ENCODE results near the gene TXNL4B.
"Not testable (repeated sequence)": the region's sequence is repeated elsewhere in the genome, so short reads cannot be mapped to it uniquely, and the experiment has no call there.

TXNL4B gene

DNA sequence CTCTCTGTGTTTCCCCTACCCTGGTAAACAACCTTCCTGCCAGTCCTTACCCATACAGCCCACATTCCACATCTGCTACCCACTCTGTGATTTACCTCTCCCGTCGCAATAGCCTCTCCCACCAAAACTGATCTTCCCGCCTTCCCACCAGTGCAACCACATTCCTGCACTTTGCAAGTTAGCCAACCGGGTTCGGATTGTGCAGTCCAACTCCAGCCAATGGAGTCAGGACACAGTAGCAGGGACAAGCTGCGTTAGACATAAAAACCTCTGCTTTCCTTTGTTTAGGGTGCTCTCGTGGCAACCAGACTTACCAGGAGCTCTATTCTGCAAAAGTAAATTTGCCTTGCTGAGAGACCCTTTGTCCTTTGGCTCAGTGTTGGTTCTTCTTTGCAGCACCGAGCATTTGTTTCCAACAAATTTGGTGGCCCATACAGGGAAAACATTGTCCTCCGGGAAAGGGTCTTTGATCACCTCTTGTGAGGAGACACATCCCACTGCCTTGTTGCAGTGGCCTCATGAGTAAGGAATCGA is 29.0 kb downstream of the TXNL4B start:
- Mint-ChIP-seq H3K4me1 (no peaks in the 10 kb centered on the region), H3K36me3 (peaks cover 2% of the 10 kb centered on the region), H3K9me3 (no peaks in the 10 kb centered on the region), H3K27ac (peak overlapping the region; percentile 2), H3K4me3 (no peak overlapping the region), H3K27me3 (no peaks in the 10 kb centered on the region)

DNA sequence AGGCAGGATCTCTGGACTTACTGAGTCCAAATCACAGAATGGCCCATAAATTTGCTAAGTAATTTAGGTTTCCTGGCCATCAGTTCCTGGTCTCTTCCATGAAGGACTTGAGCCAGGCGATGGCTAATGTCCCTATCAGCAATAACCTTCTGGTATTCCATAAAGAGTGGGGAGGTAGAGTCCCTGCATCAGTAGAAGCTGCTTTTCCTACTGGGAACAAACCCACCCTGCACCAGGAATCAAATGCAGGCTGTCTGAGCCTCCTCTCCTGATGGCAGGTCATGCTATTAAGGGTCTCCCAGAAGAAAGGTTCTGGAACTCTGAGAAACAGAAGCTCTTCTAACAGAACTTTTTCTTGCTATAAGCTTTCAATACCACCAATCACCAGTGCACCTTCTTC is 31.9 kb downstream of the TXNL4B start:
- H3K27ac Mint-ChIP-seq: no peak overlapping the region
- no peaks in the 10 kb centered on the region for H3K9me3 Mint-ChIP-seq
- no peaks in the 10 kb centered on the region for H3K4me1 Mint-ChIP-seq
- peaks cover 2% of the 10 kb centered on the region for H3K36me3 Mint-ChIP-seq
- no peak overlapping the region for H3K4me3 Mint-ChIP-seq
- no peaks in the 10 kb centered on the region for H3K27me3 Mint-ChIP-seq

DNA sequence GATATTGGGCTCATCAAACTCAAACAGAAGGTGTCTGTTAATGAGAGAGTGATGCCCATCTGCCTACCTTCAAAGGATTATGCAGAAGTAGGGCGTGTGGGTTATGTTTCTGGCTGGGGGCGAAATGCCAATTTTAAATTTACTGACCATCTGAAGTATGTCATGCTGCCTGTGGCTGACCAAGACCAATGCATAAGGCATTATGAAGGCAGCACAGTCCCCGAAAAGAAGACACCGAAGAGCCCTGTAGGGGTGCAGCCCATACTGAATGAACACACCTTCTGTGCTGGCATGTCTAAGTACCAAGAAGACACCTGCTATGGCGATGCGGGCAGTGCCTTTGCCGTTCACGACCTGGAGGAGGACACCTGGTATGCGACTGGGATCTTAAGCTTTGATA is 33.0 kb downstream of the TXNL4B start:
- Mint-ChIP-seq H3K36me3 (peaks cover 2% of the 10 kb centered on the region), H3K27ac (no peak overlapping the region), H3K27me3 (no peaks in the 10 kb centered on the region), H3K4me1 (no peaks in the 10 kb centered on the region), H3K9me3 (no peaks in the 10 kb centered on the region), H3K4me3 (no peak overlapping the region)

DNA sequence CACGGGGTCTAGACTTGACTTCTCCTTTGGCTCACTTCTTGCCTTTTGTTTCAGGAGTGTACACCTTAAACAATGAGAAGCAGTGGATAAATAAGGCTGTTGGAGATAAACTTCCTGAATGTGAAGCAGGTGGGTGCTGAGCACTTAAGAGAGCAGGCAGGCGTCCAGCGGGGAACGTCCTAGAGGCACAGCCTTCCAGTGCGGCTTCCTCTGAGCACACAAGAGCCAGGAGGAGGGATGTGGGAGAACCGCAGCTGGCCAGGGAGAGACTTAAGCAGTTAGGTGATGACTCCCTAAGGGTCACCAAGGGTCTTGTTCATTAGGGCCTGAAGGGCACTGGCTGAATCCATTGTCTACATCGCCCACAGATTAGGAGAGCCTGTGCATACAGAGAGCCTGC is 34.4 kb downstream of the TXNL4B start:
- H3K27ac Mint-ChIP-seq, H3K9me3 Mint-ChIP-seq, H3K27me3 Mint-ChIP-seq, H3K4me3 Mint-ChIP-seq, H3K36me3 Mint-ChIP-seq, H3K4me1 Mint-ChIP-seq: not testable (repeated sequence)

DNA sequence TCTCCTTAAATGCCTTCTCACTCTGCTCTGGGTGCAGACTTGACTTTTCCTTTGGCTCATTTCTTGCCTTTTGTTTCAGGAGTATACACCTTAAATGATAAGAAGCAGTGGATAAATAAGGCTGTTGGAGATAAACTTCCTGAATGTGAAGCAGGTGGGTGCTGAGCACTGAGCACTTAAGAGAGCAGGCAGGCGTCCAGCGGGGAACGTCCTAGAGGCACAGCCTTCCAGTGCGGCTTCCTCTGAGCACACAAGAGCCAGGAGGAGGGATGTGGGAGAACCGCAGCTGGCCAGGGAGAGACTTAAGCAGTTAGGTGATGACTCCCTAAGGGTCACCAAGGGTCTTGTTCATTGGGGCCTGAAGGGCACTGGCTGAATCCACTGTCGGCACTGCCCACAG is 36.1 kb downstream of the TXNL4B start:
- not testable (repeated sequence) for H3K27ac Mint-ChIP-seq, H3K27me3 Mint-ChIP-seq, H3K36me3 Mint-ChIP-seq, H3K4me3 Mint-ChIP-seq, H3K4me1 Mint-ChIP-seq, H3K9me3 Mint-ChIP-seq

DNA sequence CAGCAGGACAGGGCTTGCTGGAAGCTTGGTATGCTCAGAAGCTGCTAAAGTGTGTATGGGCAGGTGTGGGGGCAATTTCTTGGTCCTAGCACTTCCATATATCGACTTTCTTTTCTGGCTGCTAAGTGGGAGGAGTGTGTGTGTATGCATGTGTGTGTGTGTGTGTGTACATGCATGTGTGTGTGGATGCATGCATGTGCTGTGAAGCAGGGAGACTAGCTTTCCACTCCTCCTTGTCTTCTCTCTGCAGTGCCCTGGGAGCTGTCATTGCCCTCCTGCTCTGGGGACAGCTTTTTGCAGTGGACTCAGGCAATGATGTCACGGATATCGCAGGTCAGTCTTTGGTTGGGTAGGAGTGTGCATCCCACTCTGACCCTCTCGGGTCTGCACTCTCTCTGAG is 37.5 kb downstream of the TXNL4B start:
- Mint-ChIP-seq H3K27me3 (no peaks in the 10 kb centered on the region), H3K36me3 (peaks cover 5% of the 10 kb centered on the region), H3K4me1 (no peaks in the 10 kb centered on the region), H3K4me3 (no peak overlapping the region), H3K9me3 (no peaks in the 10 kb centered on the region), H3K27ac (no peak overlapping the region)

DNA sequence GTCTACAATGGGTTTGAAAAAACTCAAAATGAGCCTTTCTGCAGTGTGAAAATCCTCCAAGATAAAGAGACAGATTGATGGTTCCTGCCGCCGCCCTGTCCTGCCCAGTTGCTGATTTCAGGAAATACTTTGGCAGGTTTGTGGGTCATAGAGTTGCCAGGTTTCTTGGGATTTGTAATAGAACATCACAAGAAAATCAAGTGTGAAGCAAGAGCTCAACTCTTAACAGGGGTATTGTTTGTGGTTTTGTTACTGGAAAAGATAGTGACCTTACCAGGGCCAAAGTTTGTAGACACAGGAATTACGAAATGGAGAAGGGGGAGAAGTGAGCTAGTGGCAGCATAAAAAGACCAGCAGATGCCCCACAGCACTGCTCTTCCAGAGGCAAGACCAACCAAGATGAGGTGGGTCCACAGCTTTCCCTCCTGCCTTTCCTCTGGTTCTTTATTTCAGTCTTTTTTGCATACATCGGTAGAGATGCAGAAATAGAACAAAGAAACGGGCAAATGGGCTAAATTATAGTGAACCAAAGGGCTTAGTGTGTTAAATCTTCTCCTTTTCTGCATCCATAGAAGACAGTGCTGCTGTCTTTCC is 39.1 kb downstream of the TXNL4B start, which contains the start of gene HP:
Gene HP (plus strand): TSS at position 252 of the 594 bp plus-strand sequence. CDS start 148 bp downstream, at position 400.
- H3K27me3 Mint-ChIP-seq: not testable (repeated sequence)
- H3K36me3 Mint-ChIP-seq: peaks cover 13% of the 10 kb centered on the region

DNA sequence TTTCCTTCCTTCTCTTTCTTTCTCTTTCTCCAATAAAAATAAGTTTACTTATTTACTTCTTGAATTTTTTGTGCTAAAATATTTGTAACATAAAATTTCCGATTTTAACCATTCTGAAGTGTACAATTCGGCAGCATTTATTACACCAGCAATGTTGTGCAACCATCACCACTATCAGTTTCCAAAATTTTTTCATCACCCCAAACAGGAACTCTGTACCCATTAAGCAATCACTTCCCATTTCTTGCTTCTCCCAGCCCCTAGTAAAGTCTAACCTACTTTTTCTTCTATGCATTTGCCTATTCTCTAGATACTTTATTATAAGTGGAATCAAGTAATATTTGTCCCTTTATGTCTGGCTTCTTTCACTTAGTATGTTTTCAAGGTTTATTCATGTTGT is 41.6 kb downstream of the TXNL4B start:
- H3K9me3 Mint-ChIP-seq: peaks cover 5% of the 10 kb centered on the region
- H3K4me3 Mint-ChIP-seq: no peak overlapping the region
- no peak overlapping the region for H3K27ac Mint-ChIP-seq
- H3K4me1 Mint-ChIP-seq: no peaks in the 10 kb centered on the region
- H3K27me3 Mint-ChIP-seq: no peaks in the 10 kb centered on the region
- peaks cover 18% of the 10 kb centered on the region for H3K36me3 Mint-ChIP-seq

More for the DNA sequence above, 39.1 kb downstream of the TXNL4B start, which contains the start of gene HP:
- H3K27ac Mint-ChIP-seq, H3K4me3 Mint-ChIP-seq, H3K4me1 Mint-ChIP-seq, H3K9me3 Mint-ChIP-seq: not testable (repeated sequence)

DNA sequence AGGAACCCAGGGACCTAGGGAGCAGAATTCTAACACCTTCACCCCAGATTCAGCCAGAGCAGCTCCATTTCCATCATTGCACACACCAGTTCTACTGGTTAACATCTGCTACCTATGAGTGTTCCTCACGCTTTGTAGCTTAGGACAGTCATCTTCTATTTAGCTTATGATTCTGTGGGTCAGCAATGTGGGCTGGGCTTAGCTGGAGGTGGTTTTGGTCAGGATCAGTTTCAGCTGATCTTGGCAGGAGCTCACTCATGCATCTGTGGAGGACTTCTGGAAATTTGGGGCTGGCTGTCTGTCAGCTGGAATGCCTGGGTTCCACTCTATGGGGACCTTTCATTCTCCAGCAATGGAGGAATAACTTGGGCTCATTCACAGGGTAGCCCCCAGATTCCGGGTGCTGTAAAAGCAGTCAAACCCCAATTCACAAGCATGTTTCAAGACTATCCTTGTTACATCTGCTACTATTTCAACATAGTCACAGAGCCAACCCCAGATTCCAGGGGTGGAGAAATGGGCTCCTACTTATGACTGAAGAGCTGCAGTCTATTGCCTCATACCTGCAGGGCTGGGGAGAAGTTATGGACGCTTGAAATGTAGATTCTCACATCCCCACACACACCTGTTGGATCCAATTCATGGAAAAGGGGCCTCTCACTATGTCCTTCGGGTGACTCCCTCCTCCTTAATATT is 42.5 kb downstream of the TXNL4B start:
- Mint-ChIP-seq H3K27ac (no peak overlapping the region), H3K36me3 (peaks cover 18% of the 10 kb centered on the region), H3K4me3 (no peak overlapping the region), H3K4me1 (no peaks in the 10 kb centered on the region), H3K27me3 (no peaks in the 10 kb centered on the region), H3K9me3 (peaks cover 5% of the 10 kb centered on the region)

DNA sequence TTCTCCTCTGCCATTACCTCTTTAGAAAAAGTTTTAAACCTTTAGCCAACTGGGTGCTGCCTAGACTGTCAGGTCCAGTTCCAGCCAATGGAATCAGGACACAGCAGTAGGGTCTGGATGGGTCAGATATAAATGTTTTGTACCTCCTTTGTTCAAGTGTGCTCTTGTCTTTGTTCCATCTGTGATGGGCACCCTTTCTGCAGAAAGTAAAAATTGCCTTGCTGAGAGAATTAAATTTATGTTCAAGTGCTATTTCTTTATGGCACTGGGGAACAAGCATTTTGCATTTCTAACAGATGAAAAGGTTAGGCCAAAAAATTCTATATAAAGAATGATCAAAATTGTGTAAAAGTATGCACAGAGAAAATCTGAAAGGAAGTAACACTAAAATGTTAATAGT is 44.3 kb downstream of the TXNL4B start:
- H3K9me3 Mint-ChIP-seq: peaks cover 5% of the 10 kb centered on the region
- no peak overlapping the region for H3K27ac Mint-ChIP-seq
- H3K4me1 Mint-ChIP-seq: no peaks in the 10 kb centered on the region
- peaks cover 21% of the 10 kb centered on the region for H3K36me3 Mint-ChIP-seq
- no peaks in the 10 kb centered on the region for H3K27me3 Mint-ChIP-seq
- no peak overlapping the region for H3K4me3 Mint-ChIP-seq

DNA sequence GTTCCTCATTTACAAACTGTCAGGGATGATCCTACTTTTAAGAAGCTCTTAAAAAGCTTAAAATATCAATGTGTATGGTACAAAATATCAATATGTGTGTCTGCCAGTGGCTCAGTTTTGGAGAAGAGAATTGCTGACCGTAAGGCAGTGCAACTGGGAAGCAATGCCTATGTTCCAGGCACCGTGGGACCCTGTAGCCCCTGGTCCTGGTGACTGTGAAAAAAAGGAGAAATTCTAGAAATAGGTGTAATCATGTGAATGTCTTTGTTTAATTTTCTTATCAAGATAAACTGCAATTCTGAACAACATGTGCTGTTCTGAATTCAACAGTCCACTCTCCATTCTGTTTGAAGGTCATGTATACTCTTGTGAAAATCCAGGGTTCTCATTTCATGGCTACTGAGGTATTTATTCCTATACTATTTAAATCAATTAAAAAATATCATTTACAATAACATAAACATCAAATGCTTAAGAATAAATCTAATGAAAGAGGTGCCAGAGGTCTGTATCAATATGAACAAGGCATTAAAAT is 48.5 kb downstream of the TXNL4B start:
- H3K9me3 Mint-ChIP-seq: peaks cover 5% of the 10 kb centered on the region
- H3K27me3 Mint-ChIP-seq: no peaks in the 10 kb centered on the region
- no peak overlapping the region for H3K4me3 Mint-ChIP-seq
- H3K27ac Mint-ChIP-seq: no peak overlapping the region
- no peaks in the 10 kb centered on the region for H3K4me1 Mint-ChIP-seq
- H3K36me3 Mint-ChIP-seq: peaks cover 26% of the 10 kb centered on the region

DNA sequence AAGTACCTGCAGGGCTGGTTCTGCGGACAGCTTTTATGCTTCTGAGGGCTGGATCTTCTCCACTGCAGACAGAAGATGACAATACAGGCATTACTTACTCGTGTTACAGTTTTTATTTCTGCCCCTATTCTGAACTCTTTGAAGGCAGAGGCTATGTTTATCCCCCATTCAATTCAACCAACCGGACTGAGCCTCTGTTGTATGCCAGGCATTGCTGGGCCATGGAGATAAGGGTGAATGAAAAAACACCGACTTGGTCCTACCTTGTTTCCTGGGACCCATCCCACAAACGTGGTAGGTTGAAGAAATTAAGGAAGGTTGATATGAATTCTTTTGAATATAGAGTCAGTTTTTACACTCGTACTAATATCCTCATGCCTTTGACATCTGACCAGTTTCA is 49.1 kb downstream of the TXNL4B start:
- no peak overlapping the region for H3K4me3 Mint-ChIP-seq
- no peaks in the 10 kb centered on the region for H3K4me1 Mint-ChIP-seq
- peaks cover 21% of the 10 kb centered on the region for H3K36me3 Mint-ChIP-seq
- no peak overlapping the region for H3K27ac Mint-ChIP-seq
- H3K9me3 Mint-ChIP-seq: peaks cover 5% of the 10 kb centered on the region
- no peaks in the 10 kb centered on the region for H3K27me3 Mint-ChIP-seq

DNA sequence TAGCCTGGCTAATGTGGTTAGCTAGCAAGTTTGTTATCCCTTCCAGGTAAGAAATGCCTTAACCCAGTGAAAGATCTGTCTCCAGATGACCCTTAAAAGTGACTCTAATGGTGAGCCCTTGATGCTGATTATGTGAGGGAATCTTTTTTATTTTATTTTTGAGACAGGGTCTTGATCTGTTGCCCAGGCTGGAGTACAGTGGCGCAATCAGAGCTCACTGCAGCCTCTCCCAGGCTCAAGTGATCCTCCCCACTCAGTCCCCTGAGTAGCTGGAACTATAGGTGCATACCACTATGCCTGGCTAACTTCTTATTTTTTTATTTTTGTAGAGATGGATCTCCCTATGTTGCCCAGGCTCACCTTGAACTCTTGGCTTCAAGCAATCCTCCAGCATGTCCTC is 49.9 kb downstream of the TXNL4B start:
- no peak overlapping the region for H3K4me3 Mint-ChIP-seq

DNA sequence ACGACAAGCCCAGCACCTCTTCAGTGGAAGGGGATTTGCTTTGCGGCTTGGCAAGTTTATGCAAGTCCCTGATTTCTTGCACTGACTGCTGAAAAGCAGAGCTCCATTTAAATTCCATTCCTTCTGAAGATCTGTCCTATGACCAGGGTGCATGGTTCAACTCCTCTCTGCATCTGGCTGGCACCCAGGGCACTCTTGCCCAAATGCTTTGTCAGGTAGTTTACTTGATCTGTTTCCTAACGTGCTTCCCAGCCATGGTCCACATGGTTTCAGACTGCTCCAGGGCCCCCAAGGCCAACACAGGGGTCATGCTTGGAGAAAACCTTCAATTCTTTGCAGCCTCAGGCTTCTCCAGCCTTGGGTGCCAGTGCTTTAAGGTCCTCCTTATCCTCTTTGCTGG is 50.4 kb downstream of the TXNL4B start:
- no peak overlapping the region for H3K27ac Mint-ChIP-seq
- H3K4me3 Mint-ChIP-seq: no peak overlapping the region

More for the DNA sequence above, 49.9 kb downstream of the TXNL4B start:
- peaks cover 16% of the 10 kb centered on the region for H3K36me3 Mint-ChIP-seq
- no peaks in the 10 kb centered on the region for H3K9me3 Mint-ChIP-seq
- H3K4me1 Mint-ChIP-seq: no peaks in the 10 kb centered on the region
- H3K27ac Mint-ChIP-seq: no peak overlapping the region
- no peaks in the 10 kb centered on the region for H3K27me3 Mint-ChIP-seq

DNA sequence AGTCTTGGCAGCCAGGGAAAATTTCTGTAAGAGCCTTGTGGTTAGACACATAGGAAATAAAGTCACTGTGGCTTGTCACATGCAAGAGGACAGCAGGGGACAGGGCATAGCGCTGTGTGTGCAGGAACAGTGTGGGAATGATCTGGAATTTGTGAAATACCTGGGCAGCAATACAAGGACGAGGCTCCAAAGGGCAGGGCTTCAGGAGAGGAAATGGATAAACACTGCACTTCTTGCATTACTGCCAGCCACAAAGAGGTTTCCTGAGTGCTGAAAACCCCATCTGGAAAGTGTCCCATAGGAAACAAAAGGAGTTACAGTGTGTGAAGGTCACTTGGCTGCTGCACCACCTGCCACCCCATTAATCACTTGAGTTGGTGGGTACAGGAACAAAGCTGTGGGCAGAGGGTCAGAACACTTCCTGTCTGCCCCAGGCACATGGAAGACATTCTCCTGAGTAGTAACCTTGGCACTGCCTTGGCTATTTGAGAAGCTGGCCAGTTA is 51.2 kb downstream of the TXNL4B start:
- Mint-ChIP-seq H3K27me3 (no peaks in the 10 kb centered on the region), H3K4me1 (no peaks in the 10 kb centered on the region), H3K9me3 (no peaks in the 10 kb centered on the region), H3K27ac (no peak overlapping the region), H3K36me3 (peaks cover 16% of the 10 kb centered on the region), H3K4me3 (no peak overlapping the region)

More for the DNA sequence above, 50.4 kb downstream of the TXNL4B start:
- Mint-ChIP-seq H3K4me1 (no peaks in the 10 kb centered on the region), H3K27me3 (no peaks in the 10 kb centered on the region), H3K36me3 (peaks cover 16% of the 10 kb centered on the region), H3K9me3 (no peaks in the 10 kb centered on the region)

DNA sequence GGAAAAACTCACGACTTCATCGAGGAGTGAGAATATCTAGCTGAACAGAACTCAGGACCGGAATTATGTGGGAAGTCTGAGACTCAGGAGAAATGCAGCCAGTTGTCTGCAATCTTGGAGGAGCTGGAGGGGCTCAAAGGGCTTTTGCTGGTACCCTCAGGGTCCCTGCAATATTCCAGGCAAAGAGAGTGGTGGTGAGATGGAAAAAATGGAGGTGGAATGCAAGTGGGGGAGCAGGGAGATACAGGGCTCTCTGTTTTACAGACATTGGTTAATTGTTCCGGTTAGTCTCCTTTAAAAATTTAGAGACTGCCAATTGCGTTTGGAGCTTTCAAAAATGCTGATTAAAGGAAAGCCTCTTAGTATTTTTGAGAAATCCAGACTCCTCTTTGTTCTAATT is 57.3 kb downstream of the TXNL4B start:
- H3K4me3 Mint-ChIP-seq: no peak overlapping the region
- no peak overlapping the region for H3K27ac Mint-ChIP-seq
- peaks cover 4% of the 10 kb centered on the region for H3K36me3 Mint-ChIP-seq
- H3K4me1 Mint-ChIP-seq: no peaks in the 10 kb centered on the region
- H3K27me3 Mint-ChIP-seq: no peaks in the 10 kb centered on the region
- H3K9me3 Mint-ChIP-seq: no peaks in the 10 kb centered on the region

Data from activated naive CD4-positive, alpha-beta T cell treated with anti-CD3 and anti-CD28 coated beads, Interleukin-2, amount 50 U/mL, for 24 hours (primary cell).